ENCODE measurements around the gene OSBPL7. TPM values are rescaled to one million over a fixed set of nuclear protein-coding genes. Genes with fewer than 3 reads are reported as not detected.

Gene OSBPL7
- total and polyA plus RNA-seq, 2 of the 13 experiments (the other 11 are each of a cell fraction or from before 2014, with no cell fraction given): 4.7 to 6.6 TPM

DNA sequence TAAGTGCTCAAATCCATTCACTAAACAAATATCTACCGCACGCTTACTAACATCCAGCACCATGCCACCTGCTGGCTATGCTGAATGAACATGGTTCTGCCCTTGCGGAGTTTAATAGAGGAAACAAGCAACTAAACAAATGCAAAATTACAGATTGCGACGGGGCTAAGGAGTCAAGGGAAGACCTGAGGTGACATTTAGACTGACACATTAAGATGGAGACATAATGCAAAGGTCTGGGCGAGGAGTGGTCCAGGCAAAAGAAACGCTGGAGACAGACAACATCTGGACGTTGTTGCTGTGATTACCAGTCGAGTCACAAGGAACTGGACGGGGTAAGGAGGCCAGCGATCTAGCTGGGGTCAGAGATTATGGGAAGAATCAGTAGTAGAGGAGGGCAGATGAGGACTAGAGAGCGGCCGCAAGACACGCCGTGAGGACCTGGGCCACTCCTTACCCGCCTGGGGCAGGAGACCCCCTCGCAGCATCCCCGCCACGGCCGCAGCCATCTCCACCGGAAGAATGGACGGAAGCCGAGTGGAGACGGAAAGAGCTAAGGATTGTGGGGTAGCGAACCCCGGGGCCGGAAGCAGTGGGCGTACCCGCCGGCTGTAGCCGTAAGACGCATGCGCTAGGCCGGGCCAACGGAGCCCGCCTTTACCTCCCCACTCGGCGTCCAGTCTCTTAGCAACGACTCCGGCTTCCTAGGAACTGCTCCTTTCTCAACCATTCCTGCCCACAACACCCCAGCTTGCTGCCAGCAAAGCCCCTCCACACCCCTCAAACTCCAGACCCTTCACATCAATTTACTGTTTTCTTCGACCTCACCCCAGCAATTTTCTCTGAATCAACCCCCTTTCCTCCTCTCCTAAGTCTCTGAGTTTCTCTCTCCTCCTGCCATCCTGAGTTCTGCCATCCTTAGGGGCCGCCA, 9.7 kb upstream of the OSBPL7 start, which contains the start of the genes LRRC46 and MRPL10 (continued):
- TF ChIP-seq SETDB1 (CRISPR knock-in tag; IDR thresholded peaks at IDR 0.05; ENCODE audit: borderline replicate concordance) (no peak), MED13 (CRISPR knock-in tag; IDR thresholded peaks at IDR 0.05) (no peak), TOE1 (CRISPR knock-in tag; IDR thresholded peaks at IDR 0.05) (0 out of 2 replicates have a peak, but pooled peaks have one; percentile 23), ZNF460 (CRISPR knock-in tag; IDR thresholded peaks at IDR 0.05; ENCODE audit: borderline replicate concordance) (no peak), ZNF747 (CRISPR knock-in tag; IDR thresholded peaks at IDR 0.05; ENCODE audit: borderline replicate concordance) (no peak; the same call in 1 of the 2 replicates), FOXM1 (CRISPR knock-in tag; IDR thresholded peaks at IDR 0.05) (no peak), ZNF883 (CRISPR knock-in tag; IDR thresholded peaks at IDR 0.05; ENCODE audit: not compliant biosample characterization) (peak; percentile 89), NR2F6 (IDR thresholded peaks at IDR 0.05) (no peak), NR2F6 (CRISPR knock-in tag; IDR thresholded peaks at IDR 0.05) (peak; percentile 62; the same call in 1 of the 2 replicates), HDAC2 (CRISPR knock-in tag; IDR thresholded peaks at IDR 0.05) (peak; percentile 88), ZNF160 (CRISPR knock-in tag; IDR thresholded peaks at IDR 0.05) (peak; percentile 63; the same call in 1 of the 2 replicates), RBM39 (IDR thresholded peaks at IDR 0.05; ENCODE audit: low read depth, low read length, poor library complexity, severe bottlenecking) (peak; percentile 87), CEBPG (CRISPR knock-in tag; IDR thresholded peaks at IDR 0.05) (no peak)
- TF ChIP-seq, protein P1, sequence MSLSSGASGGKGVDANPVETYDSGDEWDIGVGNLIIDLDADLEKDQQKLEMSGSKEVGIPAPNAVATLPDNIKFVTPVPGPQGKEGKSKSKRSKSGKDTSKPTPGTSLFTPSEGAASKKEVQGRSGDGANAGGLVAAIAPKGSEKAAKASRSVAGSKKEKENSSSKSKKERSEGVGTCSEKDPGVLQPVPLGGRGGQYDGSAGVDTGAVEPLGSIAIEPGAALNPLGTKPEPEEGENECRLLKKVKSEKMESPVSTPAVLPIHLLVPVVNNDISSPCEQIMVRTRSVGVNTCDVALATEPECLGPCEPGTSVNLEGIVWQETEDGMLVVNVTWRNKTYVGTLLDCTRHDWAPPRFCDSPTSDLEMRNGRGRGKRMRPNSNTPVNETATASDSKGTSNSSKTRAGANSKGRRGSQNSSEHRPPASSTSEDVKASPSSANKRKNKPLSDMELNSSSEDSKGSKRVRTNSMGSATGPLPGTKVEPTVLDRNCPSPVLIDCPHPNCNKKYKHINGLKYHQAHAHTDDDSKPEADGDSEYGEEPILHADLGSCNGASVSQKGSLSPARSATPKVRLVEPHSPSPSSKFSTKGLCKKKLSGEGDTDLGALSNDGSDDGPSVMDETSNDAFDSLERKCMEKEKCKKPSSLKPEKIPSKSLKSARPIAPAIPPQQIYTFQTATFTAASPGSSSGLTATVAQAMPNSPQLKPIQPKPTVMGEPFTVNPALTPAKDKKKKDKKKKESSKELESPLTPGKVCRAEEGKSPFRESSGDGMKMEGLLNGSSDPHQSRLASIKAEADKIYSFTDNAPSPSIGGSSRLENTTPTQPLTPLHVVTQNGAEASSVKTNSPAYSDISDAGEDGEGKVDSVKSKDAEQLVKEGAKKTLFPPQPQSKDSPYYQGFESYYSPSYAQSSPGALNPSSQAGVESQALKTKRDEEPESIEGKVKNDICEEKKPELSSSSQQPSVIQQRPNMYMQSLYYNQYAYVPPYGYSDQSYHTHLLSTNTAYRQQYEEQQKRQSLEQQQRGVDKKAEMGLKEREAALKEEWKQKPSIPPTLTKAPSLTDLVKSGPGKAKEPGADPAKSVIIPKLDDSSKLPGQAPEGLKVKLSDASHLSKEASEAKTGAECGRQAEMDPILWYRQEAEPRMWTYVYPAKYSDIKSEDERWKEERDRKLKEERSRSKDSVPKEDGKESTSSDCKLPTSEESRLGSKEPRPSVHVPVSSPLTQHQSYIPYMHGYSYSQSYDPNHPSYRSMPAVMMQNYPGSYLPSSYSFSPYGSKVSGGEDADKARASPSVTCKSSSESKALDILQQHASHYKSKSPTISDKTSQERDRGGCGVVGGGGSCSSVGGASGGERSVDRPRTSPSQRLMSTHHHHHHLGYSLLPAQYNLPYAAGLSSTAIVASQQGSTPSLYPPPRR (CRISPR knock-in tag; IDR thresholded peaks at IDR 0.05; ENCODE audit: borderline replicate concordance): no peak
- TF ChIP-seq, protein P2, sequence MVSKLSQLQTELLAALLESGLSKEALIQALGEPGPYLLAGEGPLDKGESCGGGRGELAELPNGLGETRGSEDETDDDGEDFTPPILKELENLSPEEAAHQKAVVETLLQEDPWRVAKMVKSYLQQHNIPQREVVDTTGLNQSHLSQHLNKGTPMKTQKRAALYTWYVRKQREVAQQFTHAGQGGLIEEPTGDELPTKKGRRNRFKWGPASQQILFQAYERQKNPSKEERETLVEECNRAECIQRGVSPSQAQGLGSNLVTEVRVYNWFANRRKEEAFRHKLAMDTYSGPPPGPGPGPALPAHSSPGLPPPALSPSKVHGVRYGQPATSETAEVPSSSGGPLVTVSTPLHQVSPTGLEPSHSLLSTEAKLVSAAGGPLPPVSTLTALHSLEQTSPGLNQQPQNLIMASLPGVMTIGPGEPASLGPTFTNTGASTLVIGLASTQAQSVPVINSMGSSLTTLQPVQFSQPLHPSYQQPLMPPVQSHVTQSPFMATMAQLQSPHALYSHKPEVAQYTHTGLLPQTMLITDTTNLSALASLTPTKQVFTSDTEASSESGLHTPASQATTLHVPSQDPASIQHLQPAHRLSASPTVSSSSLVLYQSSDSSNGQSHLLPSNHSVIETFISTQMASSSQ (IDR thresholded peaks at IDR 0.05; ENCODE audit: low read depth): peak; percentile 30; the same call in 1 of the 2 replicates
- TF ChIP-seq, protein P2 (CRISPR knock-in tag; IDR thresholded peaks at IDR 0.05; ENCODE audit: borderline replicate concordance): peak; percentile 55; the same call in 1 of the 2 replicates
- TF ChIP-seq, protein P3, sequence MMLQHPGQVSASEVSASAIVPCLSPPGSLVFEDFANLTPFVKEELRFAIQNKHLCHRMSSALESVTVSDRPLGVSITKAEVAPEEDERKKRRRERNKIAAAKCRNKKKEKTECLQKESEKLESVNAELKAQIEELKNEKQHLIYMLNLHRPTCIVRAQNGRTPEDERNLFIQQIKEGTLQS (CRISPR knock-in tag; IDR thresholded peaks at IDR 0.05): peak; percentile 41; the same call in 1 of the 2 replicates

All from HepG2 (cell line).